Measurements from ENCODE around the gene GARIN5A. TPM values are rescaled to one million over a fixed set of nuclear protein-coding genes. Genes with fewer than 3 reads are reported as not detected.
A peak's percentile ranks its signal among the peaks of the same experiment; 100 is the strongest.

GARIN5A gene
- total RNA-seq (2014; rRNA removed; shearing (Covaris generic)) (0.63 and 0.85 TPM in 2 replicates), total RNA-seq (2022) (0.59 and 1.00 TPM in 2 replicates), Bru-seq, nascent RNA (percentile 13 among the genes with signal in this experiment), BruChase-seq, experiment 1, labeled RNA remaining after a 6-hour chase (percentile 25 among the genes with signal in this experiment), BruChase-seq, experiment 2, labeled RNA remaining after a 2-hour chase (percentile 13 among the genes with signal in this experiment)
- long read RNA-seq, partial matches to known transcripts, result 0 of 2 reads
- long read RNA-seq, other reads (novel, unspliced or antisense), result 1 of 2 reads

- peak; percentile 98 for DNase-seq (ENCODE audit: low spot score)
- peaks cover 41% of the 10 kb centered on the region for H3K36me3 ChIP-seq (ENCODE audit: insufficient read depth, low read length)
- H2AFZ ChIP-seq (ENCODE audit: low read length), result peak within 1 kb of the TSS; percentile 78
- ChIA-PET POLR2A (no interaction called here), CTCF (ENCODE audit: unreplicated experiment) (no interaction called here)
- intact Hi-C loops (cut with micrococcal nuclease; ENCODE audit: unreplicated experiment), result no loop called here
- peaks cover 12% of the 10 kb centered on the region for H3K9me3 ChIP-seq (ENCODE audit: low read length)
- H3K4me3 ChIP-seq (ENCODE audit: low read depth, low read length, poor library complexity, severe bottlenecking), result peak within 1 kb of the TSS; percentile 98
- TF ChIP-seq EZH2phosphoT487 (IDR thresholded peaks at IDR 0.05; ENCODE audit: borderline replicate concordance, low read depth, low read length) (no peak), CTCF (conservative IDR thresholded peaks at IDR 0.05; ENCODE audit: low read length) (no peak)
- H3K27ac ChIP-seq (ENCODE audit: low read depth, low read length, poor library complexity, severe bottlenecking), result peak within 1 kb of the TSS; percentile 73
- no peaks in the 10 kb centered on the region for H3K9me2 ChIP-seq (ENCODE audit: insufficient read depth, low read length)
- H3K4me1 ChIP-seq (ENCODE audit: insufficient read depth, low read length, poor library complexity, severe bottlenecking), result peaks cover 10% of the 10 kb centered on the region
- peak within 1 kb of the TSS; percentile 77 for H3K4me2 ChIP-seq (ENCODE audit: low read length)
- H3K79me2 ChIP-seq (ENCODE audit: insufficient read depth, low read depth, low read length), result peaks cover 22% of the 10 kb centered on the region
- no peaks in the 10 kb centered on the region for H4K20me1 ChIP-seq (ENCODE audit: insufficient read depth, low read length)
- TSS peak; percentile 63 for BruUV-seq (replicated peaks)
These were observed at the start of gene GARIN5A, which contains the start of gene EMC10 for GRCh38 chr19:50476224-50476906. GARIN5A (minus strand) TSS chr19:50476848; CDS start chr19:50476388, 460 bp downstream. EMC10 (plus strand) TSS chr19:50476507; CDS start chr19:50476545, 38 bp downstream.

- no peaks in the 10 kb centered on the region for H3K4me1 ChIP-seq (ENCODE audit: insufficient read depth, low read length, poor library complexity, severe bottlenecking)
- TF ChIP-seq CTCF (conservative IDR thresholded peaks at IDR 0.05; ENCODE audit: low read length) (no peak), EZH2phosphoT487 (IDR thresholded peaks at IDR 0.05; ENCODE audit: borderline replicate concordance, low read depth, low read length) (no peak)
- H3K36me3 ChIP-seq (ENCODE audit: insufficient read depth, low read length), result no peaks in the 10 kb centered on the region
- H2AFZ ChIP-seq (ENCODE audit: low read length), result no peak overlapping the region
- H3K4me2 ChIP-seq (ENCODE audit: low read length), result no peak overlapping the region
- H3K27ac ChIP-seq (ENCODE audit: low read depth, low read length, poor library complexity, severe bottlenecking), result no peak overlapping the region
- BruUV-seq (replicated peaks), result no TSS peak
- DNase-seq (ENCODE audit: low spot score), result no peak
- POLR2A ChIA-PET, result no interaction called here
- H3K9me3 ChIP-seq (ENCODE audit: low read length), result no peaks in the 10 kb centered on the region
- H4K20me1 ChIP-seq (ENCODE audit: insufficient read depth, low read length), result no peaks in the 10 kb centered on the region
- H3K79me2 ChIP-seq (ENCODE audit: insufficient read depth, low read depth, low read length), result no peaks in the 10 kb centered on the region
- H3K9me2 ChIP-seq (ENCODE audit: insufficient read depth, low read length), result no peaks in the 10 kb centered on the region
- CTCF ChIA-PET (ENCODE audit: unreplicated experiment), result no interaction called here
- intact Hi-C loops (cut with micrococcal nuclease; ENCODE audit: unreplicated experiment), result no loop called here
- H3K4me3 ChIP-seq (ENCODE audit: low read depth, low read length, poor library complexity, severe bottlenecking), result no peak overlapping the region
These were observed 46.2 kb upstream of the GARIN5A start for GRCh38 chr19:50522881-50523280.

Measured in OCI-LY7 (cell line).